ENCODE results near the gene PRSS33. TPM values are rescaled to one million over a fixed set of nuclear protein-coding genes. Genes with fewer than 3 reads are reported as not detected.

PRSS33 gene
- not detected in 2 replicates for total RNA-seq

- DNase-seq (ENCODE audit: low read depth) = no peak
- Histone ChIP-seq H3K27me3 (ENCODE audit: control insufficient read depth, insufficient read depth, low read length) (peaks cover 38% of the 10 kb centered on the region), H3K36me3 (ENCODE audit: control insufficient read depth, insufficient read depth, low read length) (no peaks in the 10 kb centered on the region), H3K4me3 (ENCODE audit: low read depth, low read length) (no peak within 1 kb of the TSS)
- no peak for TF ChIP-seq CTCF (IDR thresholded peaks at IDR 0.05; ENCODE audit: insufficient read depth, low read length, poor library complexity, severe bottlenecking)
Measured at GRCh38 chr16:2787406-2787805, at the start of gene PRSS33. Gene PRSS33, minus strand, starts transcription at chr16:2787560. Its CDS starts 1,013 bp downstream, at chr16:2786547.

- H3K27me3 ChIP-seq (ENCODE audit: control insufficient read depth, insufficient read depth, low read length) = no peaks in the 10 kb centered on the region
- H3K36me3 ChIP-seq (ENCODE audit: control insufficient read depth, insufficient read depth, low read length) = no peaks in the 10 kb centered on the region
- no peak for TF ChIP-seq CTCF (IDR thresholded peaks at IDR 0.05; ENCODE audit: insufficient read depth, low read length, poor library complexity, severe bottlenecking)
- H3K4me3 ChIP-seq (ENCODE audit: low read depth, low read length) = no peak overlapping the region
- no peak for DNase-seq (ENCODE audit: low read depth)
Measured at GRCh38 chr16:2836646-2837508, 49.5 kb upstream of the PRSS33 start.

GRCh38 chr16:2835638-2836493 lies 48.5 kb upstream of the PRSS33 start:
- Histone ChIP-seq H3K36me3 (ENCODE audit: control insufficient read depth, insufficient read depth, low read length) (no peaks in the 10 kb centered on the region), H3K4me3 (ENCODE audit: low read depth, low read length) (no peak overlapping the region), H3K27me3 (ENCODE audit: control insufficient read depth, insufficient read depth, low read length) (no peaks in the 10 kb centered on the region)
- no peak for TF ChIP-seq CTCF (IDR thresholded peaks at IDR 0.05; ENCODE audit: insufficient read depth, low read length, poor library complexity, severe bottlenecking)
- peak; percentile 99 for DNase-seq (ENCODE audit: low read depth)

GRCh38 chr16:2834968-2835367 lies 47.6 kb upstream of the PRSS33 start:
- no peak for TF ChIP-seq CTCF (IDR thresholded peaks at IDR 0.05; ENCODE audit: insufficient read depth, low read length, poor library complexity, severe bottlenecking)
- no peak for DNase-seq (ENCODE audit: low read depth)
- no peak overlapping the region for H3K4me3 ChIP-seq (ENCODE audit: low read depth, low read length)
- H3K27me3 ChIP-seq (ENCODE audit: control insufficient read depth, insufficient read depth, low read length) = no peaks in the 10 kb centered on the region
- no peaks in the 10 kb centered on the region for H3K36me3 ChIP-seq (ENCODE audit: control insufficient read depth, insufficient read depth, low read length)

GRCh38 chr16:2833776-2834175 lies 46.4 kb upstream of the PRSS33 start:
- Histone ChIP-seq H3K27me3 (ENCODE audit: control insufficient read depth, insufficient read depth, low read length) (no peaks in the 10 kb centered on the region), H3K36me3 (ENCODE audit: control insufficient read depth, insufficient read depth, low read length) (no peaks in the 10 kb centered on the region), H3K4me3 (ENCODE audit: low read depth, low read length) (no peak overlapping the region)
- no peak for DNase-seq (ENCODE audit: low read depth)
- no peak for TF ChIP-seq CTCF (IDR thresholded peaks at IDR 0.05; ENCODE audit: insufficient read depth, low read length, poor library complexity, severe bottlenecking)
